ENCODE results near the gene ZNF593OS.

Gene ZNF593OS

GRCh38 chr1:26160527-26161414 lies 10.9 kb downstream of the ZNF593OS start:
- in situ Hi-C loops (cut with MboI; ENCODE audit: low sequenced_read_pairs), result no loop called here

- in situ Hi-C loops (cut with MboI; ENCODE audit: low sequenced_read_pairs), result loop anchor here (10.0 kb wide), 1 partner anchor 115 kb away; the partner anchor contains the start of gene SLC30A2
These were observed 11.9 kb downstream of the ZNF593OS start for GRCh38 chr1:26159743-26160039.

- in situ Hi-C loops (cut with MboI; ENCODE audit: low sequenced_read_pairs), result loop anchor here (10.0 kb wide), 1 partner anchor 114 kb away; the partner anchor contains the start of gene SLC30A2
These were observed 12.5 kb downstream of the ZNF593OS start, which contains the start of gene FAM110D for GRCh38 chr1:26158908-26159742. Gene FAM110D (plus strand): TSS chr1:26159079. CDS start chr1:26161292, 2,213 bp downstream.

GRCh38 chr1:26158271-26158907 lies 13.2 kb downstream of the ZNF593OS start:
- in situ Hi-C loops (cut with MboI; ENCODE audit: low sequenced_read_pairs), result loop anchor here (10.0 kb wide), 1 partner anchor 114 kb away; the partner anchor contains the start of gene SLC30A2

- in situ Hi-C loops (cut with MboI; ENCODE audit: low sequenced_read_pairs), result loop anchor here (10.0 kb wide), 1 partner anchor 112 kb away; the partner anchor contains the start of gene SLC30A2
These were observed 15.2 kb downstream of the ZNF593OS start for GRCh38 chr1:26156285-26157038.

- in situ Hi-C loops (cut with MboI; ENCODE audit: low sequenced_read_pairs), result loop anchor here (10.0 kb wide), 1 partner anchor 111 kb away; the partner anchor contains the start of gene SLC30A2
These were observed 16.0 kb downstream of the ZNF593OS start for GRCh38 chr1:26155370-26156284.

- in situ Hi-C loops (cut with MboI; ENCODE audit: low sequenced_read_pairs), result loop anchor here (10.0 kb wide), 1 partner anchor 110 kb away; the partner anchor contains the start of gene SLC30A2
These were observed 16.9 kb downstream of the ZNF593OS start for GRCh38 chr1:26154750-26155149.

- in situ Hi-C loops (cut with MboI; ENCODE audit: low sequenced_read_pairs), result loop anchor here (10.0 kb wide), 1 partner anchor 109 kb away; the partner anchor contains the start of gene SLC30A2
These were observed 17.6 kb downstream of the ZNF593OS start for GRCh38 chr1:26153966-26154532.

GRCh38 chr1:26148887-26149286 lies 22.7 kb downstream of the ZNF593OS start:
- in situ Hi-C loops (cut with MboI; ENCODE audit: low sequenced_read_pairs), result loop anchor here (5.0 kb wide), 1 partner anchor 42 kb away; no protein-coding TSS in a partner anchor

- in situ Hi-C loops (cut with MboI; ENCODE audit: low sequenced_read_pairs), result loop anchor here (5.0 kb wide), 1 partner anchor 39 kb away; no protein-coding TSS in a partner anchor
These were observed 25.7 kb downstream of the ZNF593OS start for GRCh38 chr1:26145960-26146294.

GRCh38 chr1:26145041-26145959 lies 26.3 kb downstream of the ZNF593OS start:
- in situ Hi-C loops (cut with MboI; ENCODE audit: low sequenced_read_pairs), result loop anchor here (5.0 kb wide), 1 partner anchor 38 kb away; no protein-coding TSS in a partner anchor

GRCh38 chr1:26142159-26142558 lies 29.5 kb downstream of the ZNF593OS start:
- in situ Hi-C loops (cut with MboI; ENCODE audit: low sequenced_read_pairs), result no loop called here

GRCh38 chr1:26138974-26139558 lies 32.6 kb downstream of the ZNF593OS start:
- in situ Hi-C loops (cut with MboI; ENCODE audit: low sequenced_read_pairs), result no loop called here

- in situ Hi-C loops (cut with MboI; ENCODE audit: low sequenced_read_pairs), result no loop called here
These were observed 37.2 kb downstream of the ZNF593OS start for GRCh38 chr1:26134466-26134865.

- in situ Hi-C loops (cut with MboI; ENCODE audit: low sequenced_read_pairs), result no loop called here
These were observed 38.8 kb downstream of the ZNF593OS start for GRCh38 chr1:26132834-26133167.

GRCh38 chr1:26132128-26132833 lies 39.4 kb downstream of the ZNF593OS start:
- in situ Hi-C loops (cut with MboI; ENCODE audit: low sequenced_read_pairs), result no loop called here

- in situ Hi-C loops (cut with MboI; ENCODE audit: low sequenced_read_pairs), result no loop called here
These were observed 40.9 kb downstream of the ZNF593OS start for GRCh38 chr1:26130695-26131094.
